ENCODE results near the gene WNT9A.
"Not testable (repeated sequence)": the region's sequence is repeated elsewhere in the genome, so short reads cannot be mapped to it uniquely, and the experiment has no call there.

WNT9A gene

GRCh38 chr1:227884370-227885134, 63.2 kb downstream of the WNT9A start:
- DNase-seq, result no peak

GRCh38 chr1:227883641-227884301, 64.0 kb downstream of the WNT9A start:
- DNase-seq, result no peak

- no peak for DNase-seq
These were observed 64.6 kb downstream of the WNT9A start for GRCh38 chr1:227883073-227883520.

- DNase-seq, result no peak
These were observed 67.3 kb downstream of the WNT9A start for GRCh38 chr1:227880342-227880924.

GRCh38 chr1:227877810-227878209, 69.9 kb downstream of the WNT9A start:
- DNase-seq, result not testable (repeated sequence)

GRCh38 chr1:227871892-227872291, 75.8 kb downstream of the WNT9A start:
- not testable (repeated sequence) for DNase-seq

- DNase-seq, result no peak
These were observed 77.4 kb downstream of the WNT9A start for GRCh38 chr1:227870366-227870765.

GRCh38 chr1:227869851-227870305, 77.9 kb downstream of the WNT9A start:
- DNase-seq, result no peak

- DNase-seq, result no peak
These were observed 78.4 kb downstream of the WNT9A start for GRCh38 chr1:227869279-227869842.
